HFF-Myc (cell line): ENCODE measurements around the gene IQSEC1.

ENCODE experiments used
- DNase-seq: peaks from one replicate; pipeline ENCODE4 v3.0.0-alpha.2; 2011; ENCODE audit warnings: low read depth; ENCODE audit errors: extremely low read depth
- H3K4me3 ChIP-seq: replicated peaks from 2 replicates; pipeline ENCODE4 v1.5.1; 2011; ENCODE audit warnings: low read depth, mild to moderate bottlenecking, control low read depth, low read length
- CTCF ChIP-seq: IDR thresholded peaks from 2 replicates; pipeline ENCODE4 v1.5.1; 2012; ENCODE audit warnings: mild to moderate bottlenecking, low read depth, low read length, control low read depth; ENCODE audit errors: missing control alignments

IQSEC1 gene

GRCh38 chr3:13099707-13100106 lies 26.5 kb upstream of the IQSEC1 start:
- no peak overlapping the region for H3K4me3 ChIP-seq
- no peak for DNase-seq
- no peak for TF ChIP-seq CTCF

GRCh38 chr3:13098192-13098988 lies 25.2 kb upstream of the IQSEC1 start:
- no peak for DNase-seq
- no peak overlapping the region for H3K4me3 ChIP-seq

GRCh38 chr3:13096356-13096755 lies 23.1 kb upstream of the IQSEC1 start:
- H3K4me3 ChIP-seq, result no peak overlapping the region
- TF ChIP-seq CTCF, result no peak
- DNase-seq, result no peak

More at GRCh38 chr3:13098192-13098988, 25.2 kb upstream of the IQSEC1 start:
- TF ChIP-seq CTCF, result no peak

- TF ChIP-seq CTCF, result no peak
- H3K4me3 ChIP-seq, result no peak overlapping the region
- no peak for DNase-seq
Measured at GRCh38 chr3:13095408-13095937, 22.2 kb upstream of the IQSEC1 start.

- TF ChIP-seq CTCF, result no peak
- no peak for DNase-seq
- no peak overlapping the region for H3K4me3 ChIP-seq
Measured at GRCh38 chr3:13093687-13094086, 20.5 kb upstream of the IQSEC1 start.

- DNase-seq, result no peak
- no peak for TF ChIP-seq CTCF
- H3K4me3 ChIP-seq, result no peak overlapping the region
Measured at GRCh38 chr3:13092621-13093617, 19.7 kb upstream of the IQSEC1 start.
